HL-60 (cell line): ENCODE results near the gene LGR4.

Experiments used
- GABPA ChIP-seq: IDR thresholded peaks from 2 replicates; pipeline ENCODE4 v1.6.1; 2012; ENCODE audit warnings: low read depth
- POLR2AphosphoS5 ChIP-seq: IDR thresholded peaks from 2 replicates; pipeline ENCODE4 v1.6.1; 2012; ENCODE audit warnings: low read depth
- SPI1 ChIP-seq: IDR thresholded peaks from 2 replicates; pipeline ENCODE4 v1.6.1; 2012; ENCODE audit warnings: low read depth, mild to moderate bottlenecking, borderline replicate concordance
- TF ChIP-seq, protein P1 (sequence below): IDR thresholded peaks from 2 replicates; pipeline ENCODE4 v1.6.1; 2012; ENCODE audit warnings: low read depth; ENCODE audit not compliant: insufficient replicate concordance
- TF ChIP-seq, protein P2 (sequence below): IDR thresholded peaks from one replicate; pipeline ENCODE4 v1.5.1; 2011; ENCODE audit warnings: low read length, control low read depth, inconsistent platforms; ENCODE audit not compliant: insufficient read depth

DNA sequence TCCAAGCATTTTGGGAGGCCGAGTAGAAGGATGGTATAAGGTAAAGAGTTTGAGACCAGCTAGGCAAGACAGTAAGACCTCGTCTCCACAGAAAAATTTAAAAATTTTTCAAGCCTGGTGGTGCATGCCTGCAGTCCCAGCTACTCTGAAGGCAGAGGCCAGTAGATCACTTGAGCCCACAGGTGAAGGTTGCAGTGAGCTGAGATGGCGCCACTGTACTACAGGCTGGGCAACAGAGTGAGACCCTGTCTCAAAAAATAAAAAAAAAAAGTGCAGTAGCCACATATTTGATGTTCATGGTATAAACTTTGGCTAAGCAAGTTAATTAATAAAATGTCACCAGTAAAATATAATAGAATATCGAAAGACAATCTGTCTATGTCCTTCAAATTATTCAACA is 27.0 kb downstream of the LGR4 start:
- TF ChIP-seq, protein P1, sequence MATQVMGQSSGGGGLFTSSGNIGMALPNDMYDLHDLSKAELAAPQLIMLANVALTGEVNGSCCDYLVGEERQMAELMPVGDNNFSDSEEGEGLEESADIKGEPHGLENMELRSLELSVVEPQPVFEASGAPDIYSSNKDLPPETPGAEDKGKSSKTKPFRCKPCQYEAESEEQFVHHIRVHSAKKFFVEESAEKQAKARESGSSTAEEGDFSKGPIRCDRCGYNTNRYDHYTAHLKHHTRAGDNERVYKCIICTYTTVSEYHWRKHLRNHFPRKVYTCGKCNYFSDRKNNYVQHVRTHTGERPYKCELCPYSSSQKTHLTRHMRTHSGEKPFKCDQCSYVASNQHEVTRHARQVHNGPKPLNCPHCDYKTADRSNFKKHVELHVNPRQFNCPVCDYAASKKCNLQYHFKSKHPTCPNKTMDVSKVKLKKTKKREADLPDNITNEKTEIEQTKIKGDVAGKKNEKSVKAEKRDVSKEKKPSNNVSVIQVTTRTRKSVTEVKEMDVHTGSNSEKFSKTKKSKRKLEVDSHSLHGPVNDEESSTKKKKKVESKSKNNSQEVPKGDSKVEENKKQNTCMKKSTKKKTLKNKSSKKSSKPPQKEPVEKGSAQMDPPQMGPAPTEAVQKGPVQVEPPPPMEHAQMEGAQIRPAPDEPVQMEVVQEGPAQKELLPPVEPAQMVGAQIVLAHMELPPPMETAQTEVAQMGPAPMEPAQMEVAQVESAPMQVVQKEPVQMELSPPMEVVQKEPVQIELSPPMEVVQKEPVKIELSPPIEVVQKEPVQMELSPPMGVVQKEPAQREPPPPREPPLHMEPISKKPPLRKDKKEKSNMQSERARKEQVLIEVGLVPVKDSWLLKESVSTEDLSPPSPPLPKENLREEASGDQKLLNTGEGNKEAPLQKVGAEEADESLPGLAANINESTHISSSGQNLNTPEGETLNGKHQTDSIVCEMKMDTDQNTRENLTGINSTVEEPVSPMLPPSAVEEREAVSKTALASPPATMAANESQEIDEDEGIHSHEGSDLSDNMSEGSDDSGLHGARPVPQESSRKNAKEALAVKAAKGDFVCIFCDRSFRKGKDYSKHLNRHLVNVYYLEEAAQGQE = no peak
- TF ChIP-seq, protein P2, sequence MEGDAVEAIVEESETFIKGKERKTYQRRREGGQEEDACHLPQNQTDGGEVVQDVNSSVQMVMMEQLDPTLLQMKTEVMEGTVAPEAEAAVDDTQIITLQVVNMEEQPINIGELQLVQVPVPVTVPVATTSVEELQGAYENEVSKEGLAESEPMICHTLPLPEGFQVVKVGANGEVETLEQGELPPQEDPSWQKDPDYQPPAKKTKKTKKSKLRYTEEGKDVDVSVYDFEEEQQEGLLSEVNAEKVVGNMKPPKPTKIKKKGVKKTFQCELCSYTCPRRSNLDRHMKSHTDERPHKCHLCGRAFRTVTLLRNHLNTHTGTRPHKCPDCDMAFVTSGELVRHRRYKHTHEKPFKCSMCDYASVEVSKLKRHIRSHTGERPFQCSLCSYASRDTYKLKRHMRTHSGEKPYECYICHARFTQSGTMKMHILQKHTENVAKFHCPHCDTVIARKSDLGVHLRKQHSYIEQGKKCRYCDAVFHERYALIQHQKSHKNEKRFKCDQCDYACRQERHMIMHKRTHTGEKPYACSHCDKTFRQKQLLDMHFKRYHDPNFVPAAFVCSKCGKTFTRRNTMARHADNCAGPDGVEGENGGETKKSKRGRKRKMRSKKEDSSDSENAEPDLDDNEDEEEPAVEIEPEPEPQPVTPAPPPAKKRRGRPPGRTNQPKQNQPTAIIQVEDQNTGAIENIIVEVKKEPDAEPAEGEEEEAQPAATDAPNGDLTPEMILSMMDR = no peak
- no peak for TF ChIP-seq GABPA
- TF ChIP-seq POLR2AphosphoS5 = no peak
- no peak for TF ChIP-seq SPI1
